Fibroblast of pulmonary artery (primary cell): Measurements from ENCODE around the gene LARGE2.
A peak's percentile ranks its signal among the peaks of the same experiment; 100 is the strongest.

Experiments used
- DNase-seq: peaks from one replicate; pipeline ENCODE4 v3.0.0-alpha.2; 2010; ENCODE audit warnings: low read depth
- H3K4me3 ChIP-seq: replicated peaks from 2 replicates; pipeline ENCODE4 v1.5.1; 2011; ENCODE audit warnings: low read depth, mild to moderate bottlenecking, control low read depth, low read length, moderate library complexity
- CTCF ChIP-seq: IDR thresholded peaks from 2 replicates; pipeline ENCODE4 v1.5.1; 2011; ENCODE audit warnings: mild to moderate bottlenecking, control low read depth, low read length, inconsistent platforms; ENCODE audit errors: missing control alignments

The LARGE2 gene

GRCh38 chr11:45922425-45923082 is at the start of gene LARGE2:
TSS of gene LARGE2 (plus strand) at chr11:45922656. CDS start at chr11:45922883, 227 bp downstream.
- TF ChIP-seq CTCF = no peak
- DNase-seq = no peak
- H3K4me3 ChIP-seq = no peak within 1 kb of the TSS

GRCh38 chr11:45876401-45876800 is 46.1 kb upstream of the LARGE2 start:
- no peak overlapping the region for H3K4me3 ChIP-seq
- TF ChIP-seq CTCF = no peak
- DNase-seq = no peak

- TF ChIP-seq CTCF = no peak
- H3K4me3 ChIP-seq = no peak overlapping the region
- no peak for DNase-seq
Measured at GRCh38 chr11:45877221-45877620, 45.2 kb upstream of the LARGE2 start.

- DNase-seq = no peak
- no peak overlapping the region for H3K4me3 ChIP-seq
- no peak for TF ChIP-seq CTCF
Measured at GRCh38 chr11:45877845-45878244, 44.6 kb upstream of the LARGE2 start.

GRCh38 chr11:45879803-45880686 is 42.4 kb upstream of the LARGE2 start:
- no peak for TF ChIP-seq CTCF
- peak; percentile 12 for DNase-seq
- H3K4me3 ChIP-seq = no peak overlapping the region

GRCh38 chr11:45880772-45881570 is 41.5 kb upstream of the LARGE2 start:
- DNase-seq = peak; percentile 17
- H3K4me3 ChIP-seq = no peak overlapping the region
- no peak for TF ChIP-seq CTCF
